Smooth muscle cell (in vitro differentiated cells): ENCODE data around the gene KRTAP12-4. TPM values are rescaled to one million over a fixed set of nuclear protein-coding genes. Genes with fewer than 3 reads are reported as not detected.

Source experiments
- DNase-seq: peaks from one replicate; lab custom pipeline; 2025; ENCODE audit not compliant: unreplicated experiment; lab: John Stamatoyannopoulos, UW
- H2AFZ ChIP-seq: fragments of 200-600 bp; sonication (generic); 2 replicates; pipeline ENCODE4 v1.6.0; 2016; ENCODE audit warnings: antibody characterized with exemption, low read depth, mild to moderate bottlenecking
- H3F3A ChIP-seq: fragments of 200-600 bp; sonication (generic); 2 replicates; pipeline ENCODE4 v1.6.0; 2017; ENCODE audit warnings: antibody characterized with exemption, low read depth
- H3K27ac ChIP-seq: fragments of 200-600 bp; sonication (generic); 2 replicates; pipeline ENCODE4 v1.5.1; 2016; ENCODE audit warnings: low read depth, mild to moderate bottlenecking
- H3K27me3 ChIP-seq: fragments of 200-600 bp; sonication (generic); 2 replicates; pipeline ENCODE4 v1.6.1; 2016; ENCODE audit warnings: low read depth, mild to moderate bottlenecking
- H3K36me3 ChIP-seq: fragments of 200-600 bp; sonication (generic); 2 replicates; pipeline ENCODE4 v1.5.1; 2016; ENCODE audit warnings: low read depth
- H3K4me1 ChIP-seq: fragments of 200-600 bp; sonication (generic); 2 replicates; pipeline ENCODE4 v1.5.1; 2016; ENCODE audit warnings: low read depth
- H3K4me2 ChIP-seq: fragments of 200-600 bp; sonication (generic); 2 replicates; pipeline ENCODE4 v1.6.0; 2016; ENCODE audit warnings: mild to moderate bottlenecking
- H3K4me3 ChIP-seq: fragments of 200-600 bp; sonication (generic); 2 replicates; pipeline ENCODE4 v1.5.1; 2016; ENCODE audit warnings: mild to moderate bottlenecking
- H3K79me2 ChIP-seq: fragments of 200-600 bp; sonication (generic); 2 replicates; pipeline ENCODE4 v1.6.0; 2016; ENCODE audit warnings: low read depth, mild to moderate bottlenecking
- H3K9ac ChIP-seq: fragments of 200-600 bp; sonication (generic); 2 replicates; pipeline ENCODE4 v1.6.0; 2016; ENCODE audit warnings: low read depth
- H3K9me3 ChIP-seq: fragments of 200-600 bp; sonication (generic); replicated peaks from 2 replicates; pipeline ENCODE4 v1.5.1; 2016; ENCODE audit warnings: low read depth
- H4K20me1 ChIP-seq: fragments of 200-600 bp; sonication (generic); 2 replicates; pipeline ENCODE4 v1.6.0; 2016; ENCODE audit warnings: low read depth
- WGBS: methylation state at CpG from one replicate; pipeline ENCODE4 v1.1.7; 2016; ENCODE audit warnings: low lambda C conversion rate; 5-methylcytosine and 5-hydroxymethylcytosine counted together
- polyA plus RNA-seq: library from polyadenylated mRNA; unstranded; fragments of >200 nt; fragmentation: Nextera tagmentation; extraction: Ambion mirVana; gene quantifications from 2 replicates; pipeline ENCODE4 v1.2.1, GENCODE V29; 2016
- total RNA-seq: library from RNA; depleted of rRNA; stranded (reverse); fragments of >200 nt; gene quantifications from 2 replicates; pipeline ENCODE4 v1.2.3, GENCODE V29; 2014
- TF ChIP-seq, protein P1 (sequence below): fragments of 200-600 bp; sonication (generic); IDR thresholded peaks from 2 replicates; pipeline ENCODE4 v1.5.1; 2017; ENCODE audit warnings: borderline replicate concordance, mild to moderate bottlenecking, antibody characterized with exemption; ENCODE audit not compliant: insufficient read depth, poor library complexity, severe bottlenecking

KRTAP12-4 gene
- total and polyA plus RNA-seq, 2 experiments from 2014 or later = not detected

DNA sequence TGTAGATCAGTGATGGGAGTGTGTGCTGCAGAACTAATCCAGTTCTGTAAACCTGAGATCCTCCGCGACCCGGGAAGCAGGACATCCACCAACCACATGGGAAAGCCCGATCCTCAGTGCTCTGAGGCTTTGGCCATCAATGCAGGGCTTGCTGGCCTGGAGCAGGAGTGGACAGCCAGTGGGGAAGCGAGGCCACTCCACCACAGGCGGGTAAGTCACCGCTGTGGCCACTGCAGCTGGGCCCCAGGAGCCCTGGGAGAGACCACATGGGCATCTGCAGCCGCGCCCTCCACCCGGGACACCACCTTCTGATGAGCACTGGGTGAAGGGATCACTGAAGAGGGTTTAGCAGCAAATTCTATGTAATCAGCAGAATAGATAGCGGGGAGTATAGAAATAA is 26.7 kb upstream of the KRTAP12-4 start:
- Histone ChIP-seq H3K4me2 (no peak overlapping the region), H3K36me3 (no peaks in the 10 kb centered on the region)
- DNase-seq = no peak

DNA sequence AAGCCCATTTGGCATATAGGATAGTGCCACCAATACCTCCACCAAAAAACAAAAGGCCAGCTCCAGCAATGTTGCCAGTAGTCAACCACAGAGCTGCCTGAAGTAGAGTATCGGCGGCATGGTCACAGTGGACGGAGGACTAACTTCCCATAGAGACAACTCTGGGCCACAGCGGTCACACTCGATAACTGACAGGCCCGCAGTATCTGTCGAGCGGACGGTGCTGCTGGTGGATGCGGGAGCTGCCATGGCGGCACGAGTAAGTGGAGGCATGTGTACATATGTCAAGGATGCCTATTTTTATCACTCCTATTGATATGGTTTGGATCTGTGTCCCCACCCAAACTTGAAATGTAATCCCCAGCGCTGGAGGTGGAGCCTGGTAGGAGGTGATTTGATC is 23.4 kb upstream of the KRTAP12-4 start:
- Histone ChIP-seq H4K20me1 (no peaks in the 10 kb centered on the region), H3K27me3 (no peaks in the 10 kb centered on the region), H3K4me1 (no peaks in the 10 kb centered on the region), H3K36me3 (no peaks in the 10 kb centered on the region), H3K4me3 (no peak overlapping the region), H3K4me2 (no peak overlapping the region), H3K9ac (no peak overlapping the region), H3K27ac (no peak overlapping the region), H3K9me3 (no peaks in the 10 kb centered on the region), H2AFZ (no peak overlapping the region), H3K79me2 (no peaks in the 10 kb centered on the region), H3F3A (no peaks in the 10 kb centered on the region)
- TF ChIP-seq, protein P1, sequence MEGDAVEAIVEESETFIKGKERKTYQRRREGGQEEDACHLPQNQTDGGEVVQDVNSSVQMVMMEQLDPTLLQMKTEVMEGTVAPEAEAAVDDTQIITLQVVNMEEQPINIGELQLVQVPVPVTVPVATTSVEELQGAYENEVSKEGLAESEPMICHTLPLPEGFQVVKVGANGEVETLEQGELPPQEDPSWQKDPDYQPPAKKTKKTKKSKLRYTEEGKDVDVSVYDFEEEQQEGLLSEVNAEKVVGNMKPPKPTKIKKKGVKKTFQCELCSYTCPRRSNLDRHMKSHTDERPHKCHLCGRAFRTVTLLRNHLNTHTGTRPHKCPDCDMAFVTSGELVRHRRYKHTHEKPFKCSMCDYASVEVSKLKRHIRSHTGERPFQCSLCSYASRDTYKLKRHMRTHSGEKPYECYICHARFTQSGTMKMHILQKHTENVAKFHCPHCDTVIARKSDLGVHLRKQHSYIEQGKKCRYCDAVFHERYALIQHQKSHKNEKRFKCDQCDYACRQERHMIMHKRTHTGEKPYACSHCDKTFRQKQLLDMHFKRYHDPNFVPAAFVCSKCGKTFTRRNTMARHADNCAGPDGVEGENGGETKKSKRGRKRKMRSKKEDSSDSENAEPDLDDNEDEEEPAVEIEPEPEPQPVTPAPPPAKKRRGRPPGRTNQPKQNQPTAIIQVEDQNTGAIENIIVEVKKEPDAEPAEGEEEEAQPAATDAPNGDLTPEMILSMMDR = no peak
- DNase-seq = no peak
- WGBS = 96% methylated on average over 13 of the region's 13 CpGs

More for the DNA sequence above, 26.7 kb upstream of the KRTAP12-4 start:
- H3K9me3 ChIP-seq = no peaks in the 10 kb centered on the region
- no peaks in the 10 kb centered on the region for H4K20me1 ChIP-seq
- 83% methylated on average over 11 of the region's 11 CpGs for WGBS
- H3K9ac ChIP-seq = no peak overlapping the region
- H3K27me3 ChIP-seq = no peaks in the 10 kb centered on the region
- no peak overlapping the region for H2AFZ ChIP-seq
- no peak overlapping the region for H3K27ac ChIP-seq
- H3K4me3 ChIP-seq = no peak overlapping the region
- no peaks in the 10 kb centered on the region for H3K79me2 ChIP-seq
- H3F3A ChIP-seq = no peaks in the 10 kb centered on the region
- TF ChIP-seq, protein P1 = no peak
- H3K4me1 ChIP-seq = peaks cover 1% of the 10 kb centered on the region

DNA sequence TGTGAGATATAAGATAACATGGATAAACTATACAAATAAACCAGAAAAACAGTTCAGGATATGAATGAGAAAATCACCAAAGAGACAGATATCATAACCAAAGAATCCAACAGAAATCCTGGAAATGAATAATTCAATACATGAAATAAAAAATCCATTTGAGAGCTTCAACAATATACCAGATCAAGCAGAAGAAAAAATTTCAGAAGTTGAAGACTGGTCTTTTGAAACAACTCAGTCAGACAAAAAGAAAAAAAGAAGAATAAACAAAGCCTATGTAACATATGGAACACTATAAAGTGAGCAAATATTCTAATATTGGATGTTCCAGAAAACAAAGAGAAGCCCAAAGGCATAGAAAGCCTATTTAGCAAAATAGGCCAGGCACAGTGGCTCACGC is 17.5 kb upstream of the KRTAP12-4 start:
- Histone ChIP-seq H3K4me1 (no peaks in the 10 kb centered on the region), H3K9me3 (no peaks in the 10 kb centered on the region), H3K36me3 (no peaks in the 10 kb centered on the region), H3K27ac (no peak overlapping the region), H3K4me2 (no peak overlapping the region), H3F3A (no peaks in the 10 kb centered on the region), H3K27me3 (no peaks in the 10 kb centered on the region), H4K20me1 (no peaks in the 10 kb centered on the region), H3K79me2 (no peaks in the 10 kb centered on the region), H3K9ac (no peak overlapping the region), H3K4me3 (no peak overlapping the region), H2AFZ (no peak overlapping the region)
- TF ChIP-seq, protein P1 = no peak
- no peak for DNase-seq
- 88% methylated on average over 1 of the region's 1 CpG for WGBS

DNA sequence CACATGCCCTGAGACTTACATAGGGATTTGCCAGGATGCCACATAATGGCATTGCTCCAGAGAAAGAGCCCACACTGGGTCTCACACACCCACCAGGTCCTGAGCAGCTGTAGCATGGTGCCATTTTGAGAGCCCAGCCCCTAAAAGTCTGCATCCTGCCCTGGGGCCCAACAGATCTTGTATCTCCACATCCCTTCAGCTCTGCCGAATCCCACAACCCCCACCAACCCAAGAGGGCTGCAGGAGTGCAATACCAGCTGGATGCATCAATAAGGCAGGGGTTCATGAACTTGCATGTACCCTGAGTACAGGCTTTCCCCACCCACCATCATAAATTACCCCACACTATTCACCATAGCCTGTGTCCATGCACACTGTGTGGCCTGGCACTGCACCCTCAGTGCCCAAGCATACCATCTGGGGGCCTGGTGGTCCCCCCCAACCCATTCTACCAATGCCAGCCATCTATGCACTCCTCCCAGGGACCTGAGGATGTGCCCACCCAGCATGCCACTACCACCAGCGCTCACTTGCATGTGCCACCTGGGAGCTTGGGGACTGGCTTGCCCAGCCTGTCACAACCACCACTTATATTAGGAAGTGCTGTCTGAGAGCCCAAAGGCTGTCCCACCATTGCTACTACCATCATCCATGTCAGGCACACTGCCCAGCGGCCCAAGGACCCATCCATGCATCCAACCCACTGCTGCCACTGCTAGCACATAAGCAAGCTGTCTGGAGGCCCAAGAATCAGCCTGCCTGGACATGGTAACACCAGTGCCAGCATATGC is 16.4 kb upstream of the KRTAP12-4 start:
- no peak overlapping the region for H3K4me3 ChIP-seq
- no peaks in the 10 kb centered on the region for H3K36me3 ChIP-seq
- H3K4me1 ChIP-seq = no peaks in the 10 kb centered on the region
- no peaks in the 10 kb centered on the region for H3K79me2 ChIP-seq
- TF ChIP-seq, protein P1 = no peak
- no peaks in the 10 kb centered on the region for H4K20me1 ChIP-seq
- no peak overlapping the region for H3K27ac ChIP-seq
- H3F3A ChIP-seq = no peaks in the 10 kb centered on the region
- H3K9me3 ChIP-seq = no peaks in the 10 kb centered on the region
- H2AFZ ChIP-seq = no peak overlapping the region
- H3K4me2 ChIP-seq = no peak overlapping the region
- H3K9ac ChIP-seq = no peak overlapping the region
- H3K27me3 ChIP-seq = no peaks in the 10 kb centered on the region
- no peak for DNase-seq
- WGBS = 90% methylated on average over 3 of the region's 3 CpGs
